22Rv1 (cell line): ENCODE results near the gene FRMD3.

Experiments used
- ZFX ChIP-seq: fragments of 450-650 bp; IDR thresholded peaks from 2 replicates; pipeline ENCODE4 v1.6.1; 2017; ENCODE audit warnings: antibody characterized with exemption, borderline replicate concordance
- TF ChIP-seq, protein P1 (sequence below): fragments of 450-650 bp; IDR thresholded peaks from 2 replicates; pipeline ENCODE4 v1.5.1; 2017; ENCODE audit warnings: mild to moderate bottlenecking

DNA sequence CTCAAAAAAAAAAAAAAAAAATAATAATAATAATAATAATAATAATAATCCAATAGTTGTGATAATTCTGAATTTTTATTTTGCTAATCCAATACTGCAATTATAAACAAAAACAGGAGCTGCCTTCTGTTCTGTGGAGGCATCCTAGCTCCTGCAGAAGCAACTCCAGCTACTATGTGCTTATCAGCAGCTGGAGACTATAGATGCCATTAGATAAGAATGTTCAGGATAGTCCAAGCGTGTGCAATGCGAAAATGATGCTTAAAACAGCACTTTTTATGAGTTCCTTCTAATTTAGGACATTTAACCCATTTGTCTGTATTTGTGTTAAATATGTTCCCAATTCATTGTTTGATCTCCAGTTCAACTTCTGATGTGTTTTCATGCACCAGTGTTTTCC, 254.7 kb downstream of the FRMD3 start:
- TF ChIP-seq, protein P1, sequence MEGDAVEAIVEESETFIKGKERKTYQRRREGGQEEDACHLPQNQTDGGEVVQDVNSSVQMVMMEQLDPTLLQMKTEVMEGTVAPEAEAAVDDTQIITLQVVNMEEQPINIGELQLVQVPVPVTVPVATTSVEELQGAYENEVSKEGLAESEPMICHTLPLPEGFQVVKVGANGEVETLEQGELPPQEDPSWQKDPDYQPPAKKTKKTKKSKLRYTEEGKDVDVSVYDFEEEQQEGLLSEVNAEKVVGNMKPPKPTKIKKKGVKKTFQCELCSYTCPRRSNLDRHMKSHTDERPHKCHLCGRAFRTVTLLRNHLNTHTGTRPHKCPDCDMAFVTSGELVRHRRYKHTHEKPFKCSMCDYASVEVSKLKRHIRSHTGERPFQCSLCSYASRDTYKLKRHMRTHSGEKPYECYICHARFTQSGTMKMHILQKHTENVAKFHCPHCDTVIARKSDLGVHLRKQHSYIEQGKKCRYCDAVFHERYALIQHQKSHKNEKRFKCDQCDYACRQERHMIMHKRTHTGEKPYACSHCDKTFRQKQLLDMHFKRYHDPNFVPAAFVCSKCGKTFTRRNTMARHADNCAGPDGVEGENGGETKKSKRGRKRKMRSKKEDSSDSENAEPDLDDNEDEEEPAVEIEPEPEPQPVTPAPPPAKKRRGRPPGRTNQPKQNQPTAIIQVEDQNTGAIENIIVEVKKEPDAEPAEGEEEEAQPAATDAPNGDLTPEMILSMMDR: no peak
- no peak for TF ChIP-seq ZFX
